ENCODE results near the gene CNGA1.

CNGA1 gene

GRCh38 chr4:47913330-47913729 lies 103.2 kb downstream of the CNGA1 start:
- peak overlapping the region; percentile 99 for H3K4me3 ChIP-seq (ENCODE audit: low read depth, low read length)
- DNase-seq (ENCODE audit: low read depth) = no peak
- TF ChIP-seq, protein P1, sequence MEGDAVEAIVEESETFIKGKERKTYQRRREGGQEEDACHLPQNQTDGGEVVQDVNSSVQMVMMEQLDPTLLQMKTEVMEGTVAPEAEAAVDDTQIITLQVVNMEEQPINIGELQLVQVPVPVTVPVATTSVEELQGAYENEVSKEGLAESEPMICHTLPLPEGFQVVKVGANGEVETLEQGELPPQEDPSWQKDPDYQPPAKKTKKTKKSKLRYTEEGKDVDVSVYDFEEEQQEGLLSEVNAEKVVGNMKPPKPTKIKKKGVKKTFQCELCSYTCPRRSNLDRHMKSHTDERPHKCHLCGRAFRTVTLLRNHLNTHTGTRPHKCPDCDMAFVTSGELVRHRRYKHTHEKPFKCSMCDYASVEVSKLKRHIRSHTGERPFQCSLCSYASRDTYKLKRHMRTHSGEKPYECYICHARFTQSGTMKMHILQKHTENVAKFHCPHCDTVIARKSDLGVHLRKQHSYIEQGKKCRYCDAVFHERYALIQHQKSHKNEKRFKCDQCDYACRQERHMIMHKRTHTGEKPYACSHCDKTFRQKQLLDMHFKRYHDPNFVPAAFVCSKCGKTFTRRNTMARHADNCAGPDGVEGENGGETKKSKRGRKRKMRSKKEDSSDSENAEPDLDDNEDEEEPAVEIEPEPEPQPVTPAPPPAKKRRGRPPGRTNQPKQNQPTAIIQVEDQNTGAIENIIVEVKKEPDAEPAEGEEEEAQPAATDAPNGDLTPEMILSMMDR (IDR thresholded peaks at IDR 0.05; ENCODE audit: low read depth, low read length, missing control alignments) = no peak

DNA sequence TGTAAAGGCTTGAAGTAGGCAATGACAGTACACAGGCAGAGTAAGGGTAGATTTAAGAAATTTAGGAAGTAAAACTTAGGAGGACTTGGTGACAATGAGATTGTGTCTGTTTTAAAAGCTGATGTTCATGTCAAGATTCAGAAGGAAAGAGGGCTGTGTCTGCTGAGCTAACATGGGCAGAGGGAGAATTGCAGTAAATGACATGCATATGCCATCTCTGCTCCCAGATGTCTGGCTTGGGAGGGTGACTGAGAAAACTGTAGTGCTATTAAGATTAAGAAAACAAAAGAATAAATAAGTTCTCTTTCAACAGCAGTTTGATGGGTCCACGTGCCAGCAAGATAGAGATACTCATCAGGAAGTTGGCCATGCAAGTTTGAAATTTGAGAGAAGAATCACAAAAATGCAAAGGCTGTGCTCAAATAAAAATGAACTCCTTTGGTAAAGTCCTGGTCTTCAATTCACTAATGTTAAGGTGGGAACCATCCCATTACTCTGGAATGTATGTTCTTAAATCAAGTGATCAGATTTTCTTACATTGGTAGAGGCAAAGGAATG lies 109.3 kb downstream of the CNGA1 start:
- DNase-seq (ENCODE audit: low read depth) = no peak
- TF ChIP-seq, protein P1 (IDR thresholded peaks at IDR 0.05; ENCODE audit: low read depth, low read length, missing control alignments) = no peak
- H3K4me3 ChIP-seq (ENCODE audit: low read depth, low read length) = no peak overlapping the region

- no peak overlapping the region for H3K4me3 ChIP-seq (ENCODE audit: low read depth, low read length)
- DNase-seq (ENCODE audit: low read depth) = no peak
- TF ChIP-seq, protein P1 (IDR thresholded peaks at IDR 0.05; ENCODE audit: low read depth, low read length, missing control alignments) = no peak
Observed at GRCh38 chr4:47899639-47900038, 116.8 kb downstream of the CNGA1 start.

- no peak overlapping the region for H3K4me3 ChIP-seq (ENCODE audit: low read depth, low read length)
- TF ChIP-seq, protein P1 (IDR thresholded peaks at IDR 0.05; ENCODE audit: low read depth, low read length, missing control alignments) = no peak
- no peak for DNase-seq (ENCODE audit: low read depth)
Observed at GRCh38 chr4:47891928-47892327, 124.6 kb downstream of the CNGA1 start.
